ENCODE measurements around the gene CBLB.

DNA sequence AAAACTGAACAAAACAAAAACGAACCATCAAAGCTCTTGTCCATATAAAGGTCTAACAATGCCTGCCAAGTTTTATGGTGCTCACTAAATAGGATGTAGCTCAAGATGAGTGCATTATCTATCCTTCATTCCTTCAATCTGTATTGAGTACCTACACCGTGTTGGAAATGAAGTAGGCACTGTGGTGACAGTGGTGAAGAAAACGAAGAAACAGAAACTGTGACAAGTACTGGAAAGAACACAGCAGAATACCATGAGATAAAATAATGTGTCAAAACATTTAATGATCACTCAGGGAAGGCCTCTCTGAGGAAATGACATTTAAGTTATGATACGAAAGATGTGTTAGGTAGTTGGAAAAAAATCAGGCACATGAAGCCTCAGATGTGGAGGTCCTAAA, 36.2 kb downstream of the CBLB start:
- TF ChIP-seq EZH2 (IDR thresholded peaks at IDR 0.05) (no peak), POLR2AphosphoS5 (IDR thresholded peaks at IDR 0.05; ENCODE audit: borderline replicate concordance, low read depth, low read length) (no peak)
